Esophagus muscularis mucosa (tissue), 4 donors: ENCODE results near the gene MLLT3.

Experiments used
- CTCF ChIP-seq, 3 experiments: fragments of 200-600 bp in 2 of 3; fragments of 450-650 bp in 1 of 3; sonication (generic) in 2 of 3; IDR thresholded peaks; one replicate each; pipeline ENCODE4 v1.5.1; 2017 to 2019; ENCODE audit warnings: antibody characterized with exemption in 3 of 3, mild to moderate bottlenecking in 2 of 3, moderate library complexity in 1 of 3
- EP300 ChIP-seq: sonication (generic); formaldehyde crosslinking; IDR thresholded peaks from one replicate; pipeline ENCODE4 v1.6.1; 2017; ENCODE audit warnings: antibody characterized with exemption
- POLR2A ChIP-seq: fragments of 450-650 bp; IDR thresholded peaks from one replicate; pipeline ENCODE4 v1.6.1; 2017; ENCODE audit warnings: antibody characterized with exemption, moderate library complexity, mild to moderate bottlenecking, low read depth
- POLR2AphosphoS5 ChIP-seq, 2 donors: sonication (generic); formaldehyde crosslinking; IDR thresholded peaks; one replicate each; pipeline ENCODE4 v1.6.1; 2017; ENCODE audit warnings: antibody characterized with exemption in 2 of 2

- TF ChIP-seq CTCF (IDR thresholded peaks at IDR 0.05), result no peak
- TF ChIP-seq EP300, result no peak
- no peak for TF ChIP-seq POLR2AphosphoS5 (IDR thresholded peaks at IDR 0.05)
- no peak for TF ChIP-seq POLR2A
These were observed 40.1 kb downstream of the MLLT3 start for GRCh38 chr9:20582150-20582549.
